Measurements from ENCODE around the gene CAGE1. TPM values are rescaled to one million over a fixed set of nuclear protein-coding genes. Genes with fewer than 3 reads are reported as not detected.

The CAGE1 gene
- total and polyA plus RNA-seq, 2 experiments from 2014 or later = 0.07 TPM; not detected in 1

- Mint-ChIP-seq H3K4me3 (no peak overlapping the region), H3K27ac (no peak overlapping the region), H3K9me3 (no peaks in the 10 kb centered on the region), H3K27me3 (ENCODE audit: insufficient read depth, low read depth, poor library complexity) (peaks cover 3% of the 10 kb centered on the region), H3K36me3 (ENCODE audit: low read depth) (peaks cover 3% of the 10 kb centered on the region; the same call in 2 of the 3 replicates), H3K4me1 (no peaks in the 10 kb centered on the region; the same call in 2 of the 3 replicates)
- 0 out of 2 replicates have a peak, but pooled peaks cover 5% of the 10 kb centered on the region for H3K4me1 ChIP-seq (ENCODE audit: insufficient read depth)
- no peak overlapping the region for H2AFZ ChIP-seq
- no peaks in the 10 kb centered on the region for H3K27me3 ChIP-seq (ENCODE audit: insufficient read depth)
- no peaks in the 10 kb centered on the region for H4K20me1 ChIP-seq (replicated peaks; ENCODE audit: insufficient read depth)
- no peaks in the 10 kb centered on the region; the same call in 1 of the 2 replicates for H3K79me2 ChIP-seq (replicated peaks; ENCODE audit: insufficient read depth)
- no peak overlapping the region for H3K27ac ChIP-seq (ENCODE audit: low read depth)
- ATAC-seq = no peak
- DNase-seq (ENCODE audit: low spot score) = no peak
- no peak for TF ChIP-seq NANOG (IDR thresholded peaks at IDR 0.05; ENCODE audit: borderline replicate concordance)
- no peak for TF ChIP-seq POLR2AphosphoS5 (IDR thresholded peaks at IDR 0.05; ENCODE audit: low read depth)
- TF ChIP-seq EZH2phosphoT487 (IDR thresholded peaks at IDR 0.05; ENCODE audit: unreplicated experiment) = no peak
- no peak for TF ChIP-seq ZNF331 (CRISPR knock-in tag; IDR thresholded peaks at IDR 0.05; ENCODE audit: low read depth)
- TF ChIP-seq JUNB (IDR thresholded peaks at IDR 0.05; ENCODE audit: unreplicated experiment) = no peak
- no peak for TF ChIP-seq CREB1 (CRISPR knock-in tag; IDR thresholded peaks at IDR 0.05; ENCODE audit: low read depth)
- TF ChIP-seq ZNF114 (CRISPR knock-in tag; IDR thresholded peaks at IDR 0.05) = no peak
- TF ChIP-seq, protein P1, sequence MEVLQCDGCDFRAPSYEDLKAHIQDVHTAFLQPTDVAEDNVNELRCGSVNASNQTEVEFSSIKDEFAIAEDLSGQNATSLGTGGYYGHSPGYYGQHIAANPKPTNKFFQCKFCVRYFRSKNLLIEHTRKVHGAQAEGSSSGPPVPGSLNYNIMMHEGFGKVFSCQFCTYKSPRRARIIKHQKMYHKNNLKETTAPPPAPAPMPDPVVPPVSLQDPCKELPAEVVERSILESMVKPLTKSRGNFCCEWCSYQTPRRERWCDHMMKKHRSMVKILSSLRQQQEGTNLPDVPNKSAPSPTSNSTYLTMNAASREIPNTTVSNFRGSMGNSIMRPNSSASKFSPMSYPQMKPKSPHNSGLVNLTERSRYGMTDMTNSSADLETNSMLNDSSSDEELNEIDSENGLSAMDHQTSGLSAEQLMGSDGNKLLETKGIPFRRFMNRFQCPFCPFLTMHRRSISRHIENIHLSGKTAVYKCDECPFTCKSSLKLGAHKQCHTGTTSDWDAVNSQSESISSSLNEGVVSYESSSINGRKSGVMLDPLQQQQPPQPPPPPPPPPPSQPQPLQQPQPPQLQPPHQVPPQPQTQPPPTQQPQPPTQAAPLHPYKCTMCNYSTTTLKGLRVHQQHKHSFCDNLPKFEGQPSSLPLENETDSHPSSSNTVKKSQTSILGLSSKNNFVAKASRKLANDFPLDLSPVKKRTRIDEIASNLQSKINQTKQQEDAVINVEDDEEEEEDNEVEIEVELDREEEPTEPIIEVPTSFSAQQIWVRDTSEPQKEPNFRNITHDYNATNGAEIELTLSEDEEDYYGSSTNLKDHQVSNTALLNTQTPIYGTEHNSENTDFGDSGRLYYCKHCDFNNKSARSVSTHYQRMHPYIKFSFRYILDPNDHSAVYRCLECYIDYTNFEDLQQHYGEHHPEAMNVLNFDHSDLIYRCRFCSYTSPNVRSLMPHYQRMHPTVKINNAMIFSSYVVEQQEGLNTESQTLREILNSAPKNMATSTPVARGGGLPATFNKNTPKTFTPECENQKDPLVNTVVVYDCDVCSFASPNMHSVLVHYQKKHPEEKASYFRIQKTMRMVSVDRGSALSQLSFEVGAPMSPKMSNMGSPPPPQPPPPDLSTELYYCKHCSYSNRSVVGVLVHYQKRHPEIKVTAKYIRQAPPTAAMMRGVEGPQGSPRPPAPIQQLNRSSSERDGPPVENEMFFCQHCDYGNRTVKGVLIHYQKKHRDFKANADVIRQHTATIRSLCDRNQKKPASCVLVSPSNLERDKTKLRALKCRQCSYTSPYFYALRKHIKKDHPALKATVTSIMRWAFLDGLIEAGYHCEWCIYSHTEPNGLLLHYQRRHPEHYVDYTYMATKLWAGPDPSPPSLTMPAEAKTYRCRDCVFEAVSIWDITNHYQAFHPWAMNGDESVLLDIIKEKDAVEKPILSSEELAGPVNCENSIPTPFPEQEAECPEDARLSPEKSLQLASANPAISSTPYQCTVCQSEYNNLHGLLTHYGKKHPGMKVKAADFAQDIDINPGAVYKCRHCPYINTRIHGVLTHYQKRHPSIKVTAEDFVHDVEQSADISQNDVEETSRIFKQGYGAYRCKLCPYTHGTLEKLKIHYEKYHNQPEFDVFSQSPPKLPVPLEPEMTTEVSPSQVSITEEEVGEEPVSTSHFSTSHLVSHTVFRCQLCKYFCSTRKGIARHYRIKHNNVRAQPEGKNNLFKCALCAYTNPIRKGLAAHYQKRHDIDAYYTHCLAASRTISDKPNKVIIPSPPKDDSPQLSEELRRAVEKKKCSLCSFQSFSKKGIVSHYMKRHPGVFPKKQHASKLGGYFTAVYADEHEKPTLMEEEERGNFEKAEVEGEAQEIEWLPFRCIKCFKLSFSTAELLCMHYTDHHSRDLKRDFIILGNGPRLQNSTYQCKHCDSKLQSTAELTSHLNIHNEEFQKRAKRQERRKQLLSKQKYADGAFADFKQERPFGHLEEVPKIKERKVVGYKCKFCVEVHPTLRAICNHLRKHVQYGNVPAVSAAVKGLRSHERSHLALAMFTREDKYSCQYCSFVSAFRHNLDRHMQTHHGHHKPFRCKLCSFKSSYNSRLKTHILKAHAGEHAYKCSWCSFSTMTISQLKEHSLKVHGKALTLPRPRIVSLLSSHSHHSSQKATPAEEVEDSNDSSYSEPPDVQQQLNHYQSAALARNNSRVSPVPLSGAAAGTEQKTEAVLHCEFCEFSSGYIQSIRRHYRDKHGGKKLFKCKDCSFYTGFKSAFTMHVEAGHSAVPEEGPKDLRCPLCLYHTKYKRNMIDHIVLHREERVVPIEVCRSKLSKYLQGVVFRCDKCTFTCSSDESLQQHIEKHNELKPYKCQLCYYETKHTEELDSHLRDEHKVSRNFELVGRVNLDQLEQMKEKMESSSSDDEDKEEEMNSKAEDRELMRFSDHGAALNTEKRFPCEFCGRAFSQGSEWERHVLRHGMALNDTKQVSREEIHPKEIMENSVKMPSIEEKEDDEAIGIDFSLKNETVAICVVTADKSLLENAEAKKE (CRISPR knock-in tag; IDR thresholded peaks at IDR 0.05) = no peak
- no peak for TF ChIP-seq STAT1 (IDR thresholded peaks at IDR 0.05; ENCODE audit: unreplicated experiment)
- no peak for TF ChIP-seq CTCF (conservative IDR thresholded peaks at IDR 0.05; ENCODE audit: low read depth in 2 of 2)
- TF ChIP-seq, protein P2, sequence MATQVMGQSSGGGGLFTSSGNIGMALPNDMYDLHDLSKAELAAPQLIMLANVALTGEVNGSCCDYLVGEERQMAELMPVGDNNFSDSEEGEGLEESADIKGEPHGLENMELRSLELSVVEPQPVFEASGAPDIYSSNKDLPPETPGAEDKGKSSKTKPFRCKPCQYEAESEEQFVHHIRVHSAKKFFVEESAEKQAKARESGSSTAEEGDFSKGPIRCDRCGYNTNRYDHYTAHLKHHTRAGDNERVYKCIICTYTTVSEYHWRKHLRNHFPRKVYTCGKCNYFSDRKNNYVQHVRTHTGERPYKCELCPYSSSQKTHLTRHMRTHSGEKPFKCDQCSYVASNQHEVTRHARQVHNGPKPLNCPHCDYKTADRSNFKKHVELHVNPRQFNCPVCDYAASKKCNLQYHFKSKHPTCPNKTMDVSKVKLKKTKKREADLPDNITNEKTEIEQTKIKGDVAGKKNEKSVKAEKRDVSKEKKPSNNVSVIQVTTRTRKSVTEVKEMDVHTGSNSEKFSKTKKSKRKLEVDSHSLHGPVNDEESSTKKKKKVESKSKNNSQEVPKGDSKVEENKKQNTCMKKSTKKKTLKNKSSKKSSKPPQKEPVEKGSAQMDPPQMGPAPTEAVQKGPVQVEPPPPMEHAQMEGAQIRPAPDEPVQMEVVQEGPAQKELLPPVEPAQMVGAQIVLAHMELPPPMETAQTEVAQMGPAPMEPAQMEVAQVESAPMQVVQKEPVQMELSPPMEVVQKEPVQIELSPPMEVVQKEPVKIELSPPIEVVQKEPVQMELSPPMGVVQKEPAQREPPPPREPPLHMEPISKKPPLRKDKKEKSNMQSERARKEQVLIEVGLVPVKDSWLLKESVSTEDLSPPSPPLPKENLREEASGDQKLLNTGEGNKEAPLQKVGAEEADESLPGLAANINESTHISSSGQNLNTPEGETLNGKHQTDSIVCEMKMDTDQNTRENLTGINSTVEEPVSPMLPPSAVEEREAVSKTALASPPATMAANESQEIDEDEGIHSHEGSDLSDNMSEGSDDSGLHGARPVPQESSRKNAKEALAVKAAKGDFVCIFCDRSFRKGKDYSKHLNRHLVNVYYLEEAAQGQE (IDR thresholded peaks at IDR 0.05; ENCODE audit: unreplicated experiment) = no peak
- TF ChIP-seq, protein P3, sequence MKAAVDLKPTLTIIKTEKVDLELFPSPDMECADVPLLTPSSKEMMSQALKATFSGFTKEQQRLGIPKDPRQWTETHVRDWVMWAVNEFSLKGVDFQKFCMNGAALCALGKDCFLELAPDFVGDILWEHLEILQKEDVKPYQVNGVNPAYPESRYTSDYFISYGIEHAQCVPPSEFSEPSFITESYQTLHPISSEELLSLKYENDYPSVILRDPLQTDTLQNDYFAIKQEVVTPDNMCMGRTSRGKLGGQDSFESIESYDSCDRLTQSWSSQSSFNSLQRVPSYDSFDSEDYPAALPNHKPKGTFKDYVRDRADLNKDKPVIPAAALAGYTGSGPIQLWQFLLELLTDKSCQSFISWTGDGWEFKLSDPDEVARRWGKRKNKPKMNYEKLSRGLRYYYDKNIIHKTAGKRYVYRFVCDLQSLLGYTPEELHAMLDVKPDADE (IDR thresholded peaks at IDR 0.05) = no peak
- TF ChIP-seq EZH2 (IDR thresholded peaks at IDR 0.05; ENCODE audit: low read depth, unreplicated experiment) = no peak
- no peaks in the 10 kb centered on the region for H3F3A ChIP-seq (replicated peaks; ENCODE audit: low read depth)
- H3K36me3 ChIP-seq (ENCODE audit: insufficient read depth) = no peaks in the 10 kb centered on the region
- H3K4me2 ChIP-seq = no peak overlapping the region
- H3K4me3 ChIP-seq = no peak overlapping the region
- H3K9me2 ChIP-seq (ENCODE audit: insufficient read depth) = no peaks in the 10 kb centered on the region; the same call in 1 of the 2 replicates
Measured at GRCh38 chr6:7317538-7317937, 72.0 kb downstream of the CAGE1 start.
